22Rv1 (cell line): ENCODE results near the gene EHMT1.

Source experiments
- CTCF ChIP-seq: fragments of 450-650 bp; IDR thresholded peaks from 2 replicates; pipeline ENCODE4 v1.5.1; 2017; ENCODE audit warnings: mild to moderate bottlenecking
- ZFX ChIP-seq: fragments of 450-650 bp; IDR thresholded peaks from 2 replicates; pipeline ENCODE4 v1.6.1; 2017; ENCODE audit warnings: antibody characterized with exemption, borderline replicate concordance

DNA sequence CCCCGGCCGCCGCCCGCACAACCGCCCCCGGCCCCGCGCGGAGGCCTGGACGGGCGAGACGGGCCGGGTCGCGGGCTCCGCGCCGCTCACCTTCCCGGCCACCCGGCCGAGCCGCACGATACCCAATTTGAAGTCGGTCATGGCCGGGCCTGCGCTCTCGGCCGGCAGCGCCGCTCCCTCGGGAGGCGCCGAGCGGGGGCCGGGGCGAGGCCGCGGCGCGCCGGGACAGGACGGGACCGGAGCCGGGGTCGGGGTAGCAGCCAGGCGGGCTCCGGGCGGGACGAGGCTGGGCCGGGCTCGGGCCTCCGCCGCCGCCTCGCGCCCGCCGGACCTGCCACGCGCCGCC lies 28.7 kb upstream of the EHMT1 start:
- TF ChIP-seq CTCF (no peak), ZFX (no peak)
